Endodermal cell (in vitro differentiated cells): ENCODE results near the gene INPP5B. TPM values are rescaled to one million over a fixed set of nuclear protein-coding genes. Genes with fewer than 3 reads are reported as not detected.
A peak's percentile ranks its signal among the peaks of the same experiment; 100 is the strongest.

Source experiments
- DNase-seq: peaks from one replicate; pipeline ENCODE4 v3.0.0-alpha.2; 2017
- H3K27ac ChIP-seq: 2 replicates; pipeline ENCODE4 v1.5.1; 2013; ENCODE audit warnings: mild to moderate bottlenecking, low read depth, low read length, moderate library complexity
- H3K27me3 ChIP-seq: 2 replicates; pipeline ENCODE4 v1.6.1; 2013; ENCODE audit warnings: mild to moderate bottlenecking, low read length, moderate library complexity; ENCODE audit not compliant: insufficient read depth, control insufficient read depth, poor library complexity, severe bottlenecking
- H3K36me3 ChIP-seq: 2 replicates; pipeline ENCODE4 v1.7.0; 2013; ENCODE audit warnings: mild to moderate bottlenecking, low read length, moderate library complexity; ENCODE audit not compliant: control insufficient read depth, insufficient read depth
- H3K4me1 ChIP-seq: one replicate; pipeline ENCODE4 v1.7.0; 2013; ENCODE audit warnings: low read length; ENCODE audit not compliant: control insufficient read depth, insufficient read depth
- H3K4me3 ChIP-seq: 2 replicates; pipeline ENCODE4 v1.5.1; 2013; ENCODE audit warnings: mild to moderate bottlenecking, low read length, moderate library complexity
- H3K9ac ChIP-seq: 2 replicates; pipeline ENCODE4 v1.6.1; 2013; ENCODE audit warnings: mild to moderate bottlenecking, low read length, moderate library complexity; ENCODE audit not compliant: poor library complexity, severe bottlenecking; ENCODE audit errors: extremely low read depth
- H3K9me3 ChIP-seq: 2 replicates; pipeline ENCODE4 v1.6.1; 2013; ENCODE audit warnings: mild to moderate bottlenecking, low read length, moderate library complexity; ENCODE audit not compliant: control insufficient read depth
- H3K27ac Mint-ChIP-seq: 2 replicates; pipeline ENCODE4 v1.8.0; 2020; ENCODE audit warnings: mixed read lengths
- H3K27me3 Mint-ChIP-seq: 2 replicates; pipeline ENCODE4 v1.8.0; 2021; ENCODE audit warnings: mild to moderate bottlenecking, mixed read lengths; ENCODE audit not compliant: insufficient read depth
- H3K36me3 Mint-ChIP-seq: 2 replicates; pipeline ENCODE4 v1.8.0; 2020; ENCODE audit warnings: low read depth, mixed read lengths
- H3K4me1 Mint-ChIP-seq: 2 replicates; pipeline ENCODE4 v1.8.0; 2020; ENCODE audit warnings: mixed read lengths
- H3K4me3 Mint-ChIP-seq: 2 replicates; pipeline ENCODE4 v1.8.0; 2020; ENCODE audit warnings: mild to moderate bottlenecking, moderate library complexity, mixed read lengths
- H3K9me3 Mint-ChIP-seq: 2 replicates; pipeline ENCODE4 v1.8.0; 2020; ENCODE audit warnings: mild to moderate bottlenecking, mixed read lengths
- CTCF ChIP-seq: fragments of 200-600 bp; sonication (generic); conservative IDR thresholded peaks from 2 replicates; pipeline ENCODE4 v1.5.0; 2021; ENCODE audit warnings: antibody characterized with exemption, mild to moderate bottlenecking
- WGBS, 2 experiments: methylation state at CpG; one replicate each; pipeline versions ENCODE4 v1.1.5 to v1.1.7; 2013; ENCODE audit warnings: missing lambda C conversion rate in 2 of 2, mixed read lengths in 1 of 2; ENCODE audit not compliant: insufficient coverage in 1 of 2, insufficient read length in 1 of 2; 5-methylcytosine and 5-hydroxymethylcytosine counted together
- total RNA-seq, 2 donors: library from RNA; stranded (reverse); fragmentation: NEBNext Ultra II Directional in 1 of 2; extraction: Animal tissue kit (Norgen Biotek cat#: 25700) in 1 of 2; gene quantifications; 2 replicates in 1 of 2; 3 replicates in 1 of 2; pipeline ENCODE4 v1.2.1, GENCODE V29; 2021

The INPP5B gene
- total RNA-seq, 2 donors from 2014 or later, result 19.9 to 21.4 TPM

GRCh38 chr1:37931361-37932158 lies 15.3 kb downstream of the INPP5B start:
- Mint-ChIP-seq H3K4me3 (peak overlapping the region; percentile 85), H3K27me3 (no peaks in the 10 kb centered on the region)

GRCh38 chr1:37931102-37931360 lies 15.8 kb downstream of the INPP5B start:
- Histone ChIP-seq H3K4me1 (no peaks in the 10 kb centered on the region), H3K9ac (peak overlapping the region; percentile 67), H3K27ac (no peak overlapping the region), H3K9me3 (no peaks in the 10 kb centered on the region), H3K4me3 (peak overlapping the region; percentile 92), H3K36me3 (no peaks in the 10 kb centered on the region), H3K27me3 (no peaks in the 10 kb centered on the region)
- Mint-ChIP-seq H3K4me3 (peak overlapping the region; percentile 85), H3K27ac (peak overlapping the region; percentile 90), H3K9me3 (no peaks in the 10 kb centered on the region), H3K4me1 (peaks cover 16% of the 10 kb centered on the region), H3K36me3 (peaks cover 8% of the 10 kb centered on the region), H3K27me3 (no peaks in the 10 kb centered on the region)
- 18% methylated on average over 6 of the region's 6 CpGs; no CpG with 5 or more reads in 1 of the 2 experiments for WGBS, 2 experiments
- TF ChIP-seq CTCF, result no peak
- no peak for DNase-seq

More at GRCh38 chr1:37931361-37932158, 15.3 kb downstream of the INPP5B start:
- no peaks in the 10 kb centered on the region for H3K9me3 ChIP-seq
- H3K27ac ChIP-seq, result no peak overlapping the region
- no peaks in the 10 kb centered on the region for H3K9me3 Mint-ChIP-seq
- no peak for TF ChIP-seq CTCF
- peak overlapping the region; percentile 90 for H3K27ac Mint-ChIP-seq
- peaks cover 8% of the 10 kb centered on the region for H3K36me3 Mint-ChIP-seq
- H3K4me1 Mint-ChIP-seq, result peaks cover 15% of the 10 kb centered on the region
- H3K36me3 ChIP-seq, result no peaks in the 10 kb centered on the region
- H3K4me1 ChIP-seq, result no peaks in the 10 kb centered on the region
- H3K27me3 ChIP-seq, result no peaks in the 10 kb centered on the region
- H3K9ac ChIP-seq, result peak overlapping the region; percentile 67
- peak overlapping the region; percentile 92 for H3K4me3 ChIP-seq
- peak; percentile 100 for DNase-seq
- 2 to 6% methylated on average over 23 to 68 of the region's 68 CpGs for whole genome bisulfite sequencing, 2 experiments

GRCh38 chr1:37930246-37931101 lies 16.4 kb downstream of the INPP5B start:
- H3K9me3 Mint-ChIP-seq, result no peaks in the 10 kb centered on the region
- H3K4me1 Mint-ChIP-seq, result peaks cover 21% of the 10 kb centered on the region
- H3K4me3 ChIP-seq, result peak overlapping the region; percentile 92
- 86 to 92% methylated on average over 10 to 13 of the region's 13 CpGs for WGBS, 2 experiments
- TF ChIP-seq CTCF, result no peak
- H3K27ac Mint-ChIP-seq, result peak overlapping the region; percentile 90
- no peaks in the 10 kb centered on the region for H3K27me3 ChIP-seq
- peak overlapping the region; percentile 85 for H3K4me3 Mint-ChIP-seq
- no peaks in the 10 kb centered on the region for H3K27me3 Mint-ChIP-seq
- H3K9ac ChIP-seq, result no peak overlapping the region
- peaks cover 7% of the 10 kb centered on the region for H3K36me3 Mint-ChIP-seq
- H3K27ac ChIP-seq, result no peak overlapping the region
- H3K36me3 ChIP-seq, result no peaks in the 10 kb centered on the region
- no peak for DNase-seq
- no peaks in the 10 kb centered on the region for H3K9me3 ChIP-seq
- no peaks in the 10 kb centered on the region for H3K4me1 ChIP-seq
